Transverse colon (tissue), 4 donors: ENCODE results near the gene UBAC2. TPM values are rescaled to one million over a fixed set of nuclear protein-coding genes. Genes with fewer than 3 reads are reported as not detected.

Experiments used
- DNase-seq: peaks from one replicate; pipeline ENCODE4 v3.0.0-alpha.2; 2019
- H3K27ac ChIP-seq, 4 donors: fragments of 200-600 bp; sonication (generic); 2 replicates each; pipeline ENCODE4 v1.5.1; 2016 to 2018; ENCODE audit warnings: inconsistent platforms in 4 of 4
- H3K27me3 ChIP-seq: fragments of 200-600 bp; sonication (generic); 2 replicates; pipeline ENCODE4 v1.5.1; 2017; ENCODE audit warnings: inconsistent platforms
- H3K36me3 ChIP-seq, 4 donors: fragments of 200-600 bp; sonication (generic); 2 replicates each; pipeline ENCODE4 v1.5.1; 2017 to 2019; ENCODE audit warnings: inconsistent platforms in 4 of 4
- H3K4me1 ChIP-seq, 4 donors: fragments of 200-600 bp; sonication (generic); 2 replicates each; pipeline ENCODE4 v1.5.1; 2017 to 2020; ENCODE audit warnings: inconsistent platforms in 4 of 4
- H3K4me3 ChIP-seq, 4 donors: fragments of 200-600 bp; sonication (generic); 1 replicate in 1 of 4; 2 replicates in 3 of 4; pipeline versions ENCODE4 v1.5.1 to v1.6.1; 2017 to 2019; ENCODE audit warnings: inconsistent platforms in 4 of 4
- H3K9me3 ChIP-seq, 2 donors: fragments of 200-600 bp; sonication (generic); 2 replicates each; pipeline ENCODE4 v1.5.1; 2017 to 2019; ENCODE audit warnings: inconsistent platforms in 2 of 2
- EP300 ChIP-seq: sonication (generic); formaldehyde crosslinking; IDR thresholded peaks from one replicate; pipeline ENCODE4 v1.6.1; 2017; ENCODE audit warnings: antibody characterized with exemption, low read depth
- POLR2A ChIP-seq: fragments of 450-650 bp; IDR thresholded peaks from one replicate; pipeline ENCODE4 v1.6.1; 2016; ENCODE audit warnings: antibody characterized with exemption, mild to moderate bottlenecking, moderate library complexity
- POLR2AphosphoS5 ChIP-seq, 3 donors: sonication (generic); formaldehyde crosslinking; IDR thresholded peaks; one replicate each; pipeline ENCODE4 v1.6.1; 2016; ENCODE audit warnings: antibody characterized with exemption in 3 of 3
- WGBS, 2 donors: methylation state at CpG; one replicate each; pipeline ENCODE4 v1.1.5; 2018; ENCODE audit warnings: low coverage in 1 of 2; 5-methylcytosine and 5-hydroxymethylcytosine counted together
- in situ Hi-C, 4 donors: fragments of 200-750 bp; cut with MboI; loops; one replicate each; pipeline versions ENCODE4 v1.15.0 to v1.15.1; 2017; ENCODE audit warnings: low sequenced_read_pairs in 3 of 4, low pct_ligation_motif_present in 1 of 4, low pct_unique_long_range_greater_than_20kb in 1 of 4
- intact Hi-C: fragments of 100-400 bp; cut with DNase I; formaldehyde crosslinking; loops from one replicate; pipeline ENCODE4 v1.15.1; 2023; ENCODE audit warnings: low total_unique reads
- total RNA-seq, 4 donors: library from RNA; depleted of rRNA; stranded (reverse); fragments of >200 nt; gene quantifications; one replicate each; pipeline ENCODE4 v1.1.0, GENCODE V29; 2016
- TF ChIP-seq, protein P1 (sequence below), 5 experiments: fragments of 200-600 bp in 3 of 5; fragments of 450-650 bp in 2 of 5; sonication (generic) in 3 of 5; IDR thresholded peaks; 1 replicate in 2 of 5; 2 replicates in 3 of 5; pipeline ENCODE4 v1.5.1; 2016 to 2017; ENCODE audit warnings: antibody characterized with exemption in 5 of 5, inconsistent platforms in 3 of 5, mild to moderate bottlenecking in 2 of 5, moderate library complexity in 1 of 5

The UBAC2 gene
- total RNA-seq, 4 donors from 2014 or later = 34.4 to 77.3 (median 66.5) TPM

DNA sequence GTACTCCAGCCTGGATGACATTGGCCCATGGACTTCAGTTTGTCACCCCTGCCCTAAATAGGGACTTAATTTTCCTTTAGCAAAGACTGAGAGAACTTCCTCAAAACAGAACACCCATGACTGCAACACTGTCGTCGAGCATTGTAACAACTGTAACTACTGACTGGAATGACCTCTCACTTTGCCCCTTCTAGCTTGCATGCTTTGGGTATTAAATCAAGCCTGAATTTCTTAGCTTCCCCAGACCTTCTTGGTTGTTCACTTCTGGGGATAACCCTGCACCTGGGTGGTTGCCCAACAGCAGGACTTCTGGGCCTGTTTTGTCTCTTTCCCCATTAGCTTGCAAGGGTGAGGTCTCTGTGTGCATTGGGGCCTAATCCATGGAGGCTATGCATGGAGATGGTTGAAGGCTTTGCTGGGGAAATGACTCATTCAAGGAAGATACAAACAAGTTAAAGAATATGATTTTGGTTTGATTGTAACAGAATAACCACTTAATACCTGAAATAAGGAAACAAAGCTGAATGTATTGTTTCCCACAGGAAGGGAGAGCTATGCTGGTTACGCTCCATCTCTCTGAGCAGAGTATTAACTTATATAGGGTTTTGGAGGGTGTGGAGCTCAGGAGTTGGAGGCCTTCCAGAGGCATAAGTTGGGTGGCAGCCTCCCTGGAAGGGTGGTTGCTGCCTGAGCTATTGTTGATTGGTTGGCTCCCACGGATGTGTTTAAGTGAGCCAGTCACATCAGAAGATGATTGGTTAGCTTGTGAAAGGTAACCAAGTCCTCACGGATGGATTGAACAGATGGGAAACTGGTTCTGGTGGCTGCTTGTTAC, 34.7 kb upstream of the UBAC2 start:
- intact Hi-C loops (no loop called here), in situ Hi-C loops (no loop called here)
- H3K4me1 ChIP-seq = no peaks in the 10 kb centered on the region

DNA sequence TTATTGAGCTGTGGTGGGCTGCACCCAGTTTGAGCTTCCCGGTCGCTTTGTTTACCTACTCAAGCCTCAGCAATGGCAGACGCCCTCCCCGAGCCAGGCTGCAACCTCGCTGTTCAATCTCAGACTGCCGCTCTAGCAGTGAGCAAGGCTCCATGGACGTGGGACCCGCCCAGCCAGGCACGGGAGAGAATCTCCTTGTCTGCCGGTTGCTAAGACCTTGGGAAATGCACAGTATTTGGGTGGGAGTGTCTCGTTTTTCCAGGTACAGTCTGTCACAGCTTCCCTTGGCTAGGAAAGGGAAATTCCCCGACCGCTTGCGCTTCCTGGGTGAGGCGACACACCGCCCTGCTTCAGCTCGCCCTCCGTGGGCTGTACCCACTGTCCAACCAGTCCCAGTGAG, 27.7 kb upstream of the UBAC2 start:
- no peaks in the 10 kb centered on the region for H3K36me3 ChIP-seq
- no peaks in the 10 kb centered on the region for H3K9me3 ChIP-seq
- H3K27me3 ChIP-seq = peaks cover 11% of the 10 kb centered on the region
- no peak overlapping the region for H3K4me3 ChIP-seq
- intact Hi-C loops = no loop called here
- no peak overlapping the region for H3K27ac ChIP-seq
- peaks cover 4 to 8% (median 7%) of the 10 kb centered on the region in 4 donors for H3K4me1 ChIP-seq
- in situ Hi-C loops = loop anchor here in 1 of 4 donors (10.0 kb wide), 1 partner anchor 92 kb away; no protein-coding TSS in a partner anchor
- TF ChIP-seq, protein P1, sequence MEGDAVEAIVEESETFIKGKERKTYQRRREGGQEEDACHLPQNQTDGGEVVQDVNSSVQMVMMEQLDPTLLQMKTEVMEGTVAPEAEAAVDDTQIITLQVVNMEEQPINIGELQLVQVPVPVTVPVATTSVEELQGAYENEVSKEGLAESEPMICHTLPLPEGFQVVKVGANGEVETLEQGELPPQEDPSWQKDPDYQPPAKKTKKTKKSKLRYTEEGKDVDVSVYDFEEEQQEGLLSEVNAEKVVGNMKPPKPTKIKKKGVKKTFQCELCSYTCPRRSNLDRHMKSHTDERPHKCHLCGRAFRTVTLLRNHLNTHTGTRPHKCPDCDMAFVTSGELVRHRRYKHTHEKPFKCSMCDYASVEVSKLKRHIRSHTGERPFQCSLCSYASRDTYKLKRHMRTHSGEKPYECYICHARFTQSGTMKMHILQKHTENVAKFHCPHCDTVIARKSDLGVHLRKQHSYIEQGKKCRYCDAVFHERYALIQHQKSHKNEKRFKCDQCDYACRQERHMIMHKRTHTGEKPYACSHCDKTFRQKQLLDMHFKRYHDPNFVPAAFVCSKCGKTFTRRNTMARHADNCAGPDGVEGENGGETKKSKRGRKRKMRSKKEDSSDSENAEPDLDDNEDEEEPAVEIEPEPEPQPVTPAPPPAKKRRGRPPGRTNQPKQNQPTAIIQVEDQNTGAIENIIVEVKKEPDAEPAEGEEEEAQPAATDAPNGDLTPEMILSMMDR (IDR thresholded peaks at IDR 0.05) = no peak
- TF ChIP-seq POLR2AphosphoS5 (IDR thresholded peaks at IDR 0.05) = no peak
- no peak for TF ChIP-seq POLR2A
- TF ChIP-seq EP300 = no peak
- WGBS, 2 donors = 89 to 96% methylated on average over 7 to 18 of the region's 18 CpGs
- DNase-seq = no peak

More for the DNA sequence above, 34.7 kb upstream of the UBAC2 start:
- Histone ChIP-seq H3K9me3 (no peaks in the 10 kb centered on the region), H3K27ac (no peak overlapping the region), H3K4me3 (no peak overlapping the region), H3K27me3 (no peaks in the 10 kb centered on the region), H3K36me3 (no peaks in the 10 kb centered on the region)
- TF ChIP-seq POLR2AphosphoS5 (IDR thresholded peaks at IDR 0.05) (no peak), EP300 (no peak)
- WGBS, 2 donors = 76% methylated on average over 5 of the region's 5 CpGs; no CpG with 5 or more reads in 1 of the 2 donors
- peak; percentile 30 for DNase-seq

DNA sequence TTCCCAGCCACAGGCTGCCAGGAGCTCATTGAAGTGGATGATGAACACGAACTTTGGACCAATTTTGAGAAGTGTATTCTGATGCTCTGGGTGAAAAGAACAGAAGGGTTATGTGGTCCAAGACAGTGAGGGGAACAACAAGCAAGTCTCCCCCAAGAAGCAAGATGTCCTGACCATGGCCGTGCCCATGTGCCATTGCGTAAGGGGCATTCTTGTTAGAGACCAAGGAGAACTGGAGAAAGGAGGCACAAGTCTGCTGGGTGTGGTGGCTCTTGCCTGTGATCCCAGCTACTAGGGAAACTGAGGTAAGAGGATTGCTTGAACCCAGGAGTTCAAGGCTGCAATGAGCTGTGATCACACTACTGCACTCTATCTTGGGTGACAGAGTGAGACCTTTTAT, 27.0 kb upstream of the UBAC2 start:
- peaks cover 4 to 8% (median 7%) of the 10 kb centered on the region in 4 donors for H3K4me1 ChIP-seq
- H3K36me3 ChIP-seq = no peaks in the 10 kb centered on the region
- DNase-seq = no peak
- H3K27ac ChIP-seq = no peak overlapping the region
- H3K4me3 ChIP-seq = no peak overlapping the region
- in situ Hi-C loops (loop anchor here in 1 of 4 donors (10.0 kb wide), 1 partner anchor 91 kb away; no protein-coding TSS in a partner anchor), intact Hi-C loops (no loop called here)
- TF ChIP-seq, protein P1 (IDR thresholded peaks at IDR 0.05) = no peak
- H3K9me3 ChIP-seq = no peaks in the 10 kb centered on the region
- WGBS, 2 donors = 77 to 87% methylated on average over 3 of the region's 3 CpGs
- peaks cover 11% of the 10 kb centered on the region for H3K27me3 ChIP-seq

DNA sequence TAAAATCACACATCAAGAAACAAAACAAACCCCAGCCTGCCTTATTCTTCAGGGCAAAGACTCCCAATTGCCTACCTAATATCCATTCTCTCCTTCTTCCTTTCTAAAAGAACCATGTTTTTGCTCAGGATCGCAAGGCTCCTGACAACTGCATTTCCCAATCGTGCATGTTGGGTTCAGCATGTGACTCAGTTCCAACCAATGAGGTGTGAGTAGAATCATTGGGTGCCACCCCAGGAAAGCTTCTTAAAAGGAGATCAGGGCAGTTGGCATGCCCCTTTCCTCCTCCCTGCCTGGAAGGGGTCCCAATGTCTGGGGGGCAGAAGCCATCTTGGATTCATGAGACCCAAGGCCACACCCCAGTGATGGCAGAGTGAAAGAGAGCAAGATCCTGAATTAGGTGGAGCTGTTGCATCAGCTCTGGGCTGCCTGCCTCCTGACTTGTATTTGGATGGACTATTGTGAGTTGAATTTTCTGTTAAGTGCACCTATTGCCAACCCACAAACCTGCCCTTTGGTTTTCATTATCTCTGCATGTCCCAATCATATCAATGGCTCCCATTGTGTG, 26.0 kb upstream of the UBAC2 start:
- TF ChIP-seq EP300 = no peak
- TF ChIP-seq, protein P1 (IDR thresholded peaks at IDR 0.05) = no peak
- TF ChIP-seq POLR2AphosphoS5 (IDR thresholded peaks at IDR 0.05) = no peak
- no peak for TF ChIP-seq POLR2A
- H3K27ac ChIP-seq = no peak overlapping the region
- H3K4me3 ChIP-seq = no peak overlapping the region
- intact Hi-C loops = loop anchor here (5.0 kb wide), 1 partner anchor 93 kb away; no protein-coding TSS in a partner anchor
- in situ Hi-C loops = loop anchor here (5.0 to 25.0 kb wide), 4 partner anchors 88 to 263 kb away; no protein-coding TSS in a partner anchor
- WGBS, 2 donors = 55 to 83% methylated on average over 2 of the region's 2 CpGs
- no peak for DNase-seq
- H3K4me1 ChIP-seq = peaks cover 4 to 8% (median 7%) of the 10 kb centered on the region in 4 donors
- peaks cover 11% of the 10 kb centered on the region for H3K27me3 ChIP-seq
- no peaks in the 10 kb centered on the region for H3K9me3 ChIP-seq
- H3K36me3 ChIP-seq = no peaks in the 10 kb centered on the region
